ENCODE data around the gene TSPEAR.

The TSPEAR gene

GRCh38 chr21:44537930-44538911, 173.2 kb downstream of the TSPEAR start:
- no peaks in the 10 kb centered on the region for H3K36me3 ChIP-seq (ENCODE audit: control insufficient read depth in 1 of 2, insufficient read depth in 2 of 2, low read length in 2 of 2)
- no peaks in the 10 kb centered on the region for H3K4me1 ChIP-seq (ENCODE audit: control insufficient read depth in 1 of 2, insufficient read depth in 2 of 2, low read length in 2 of 2)
- no peak overlapping the region for H3K4me3 ChIP-seq (ENCODE audit: low read depth in 1 of 2, low read length in 2 of 2)
- peaks cover 0 to 10% of the 10 kb centered on the region in 2 donors for H3K9me3 ChIP-seq (ENCODE audit: control insufficient read depth in 1 of 2, low read length in 2 of 2)
- no peaks in the 10 kb centered on the region for H3K27me3 ChIP-seq (ENCODE audit: control insufficient read depth in 1 of 2, insufficient read depth in 2 of 2, low read length in 2 of 2)
- no peak overlapping the region for H3K9ac ChIP-seq (ENCODE audit: low read depth in 1 of 2, low read length in 2 of 2)
- no peak overlapping the region for H3K27ac ChIP-seq (ENCODE audit: low read depth, low read length)

GRCh38 chr21:44535963-44536362, 175.4 kb downstream of the TSPEAR start:
- H3K9ac ChIP-seq (ENCODE audit: low read depth in 1 of 2, low read length in 2 of 2): no peak overlapping the region
- H3K9me3 ChIP-seq (ENCODE audit: control insufficient read depth in 1 of 2, low read length in 2 of 2): no peaks in the 10 kb centered on the region
- H3K4me1 ChIP-seq (ENCODE audit: control insufficient read depth in 1 of 2, insufficient read depth in 2 of 2, low read length in 2 of 2): no peaks in the 10 kb centered on the region
- H3K4me3 ChIP-seq (ENCODE audit: low read depth in 1 of 2, low read length in 2 of 2): no peak overlapping the region
- H3K36me3 ChIP-seq (ENCODE audit: control insufficient read depth in 1 of 2, insufficient read depth in 2 of 2, low read length in 2 of 2): no peaks in the 10 kb centered on the region
- no peaks in the 10 kb centered on the region for H3K27me3 ChIP-seq (ENCODE audit: control insufficient read depth in 1 of 2, insufficient read depth in 2 of 2, low read length in 2 of 2)
- no peak overlapping the region for H3K27ac ChIP-seq (ENCODE audit: low read depth, low read length)

GRCh38 chr21:44534688-44535087, 176.7 kb downstream of the TSPEAR start:
- Histone ChIP-seq H3K4me3 (ENCODE audit: low read depth in 1 of 2, low read length in 2 of 2) (no peak overlapping the region), H3K27ac (ENCODE audit: low read depth, low read length) (no peak overlapping the region), H3K36me3 (ENCODE audit: control insufficient read depth in 1 of 2, insufficient read depth in 2 of 2, low read length in 2 of 2) (no peaks in the 10 kb centered on the region), H3K9ac (ENCODE audit: low read depth in 1 of 2, low read length in 2 of 2) (no peak overlapping the region), H3K9me3 (ENCODE audit: control insufficient read depth in 1 of 2, low read length in 2 of 2) (no peaks in the 10 kb centered on the region), H3K27me3 (ENCODE audit: control insufficient read depth in 1 of 2, insufficient read depth in 2 of 2, low read length in 2 of 2) (peaks cover 0 to 6% of the 10 kb centered on the region in 2 donors), H3K4me1 (ENCODE audit: control insufficient read depth in 1 of 2, insufficient read depth in 2 of 2, low read length in 2 of 2) (no peaks in the 10 kb centered on the region)

GRCh38 chr21:44533891-44534627, 177.3 kb downstream of the TSPEAR start:
- H3K27ac ChIP-seq (ENCODE audit: low read depth, low read length): no peak overlapping the region
- peaks cover 0 to 6% of the 10 kb centered on the region in 2 donors for H3K27me3 ChIP-seq (ENCODE audit: control insufficient read depth in 1 of 2, insufficient read depth in 2 of 2, low read length in 2 of 2)
- H3K9ac ChIP-seq (ENCODE audit: low read depth in 1 of 2, low read length in 2 of 2): no peak overlapping the region
- no peak overlapping the region for H3K4me3 ChIP-seq (ENCODE audit: low read depth in 1 of 2, low read length in 2 of 2)
- no peaks in the 10 kb centered on the region for H3K36me3 ChIP-seq (ENCODE audit: control insufficient read depth in 1 of 2, insufficient read depth in 2 of 2, low read length in 2 of 2)
- H3K9me3 ChIP-seq (ENCODE audit: control insufficient read depth in 1 of 2, low read length in 2 of 2): no peaks in the 10 kb centered on the region
- H3K4me1 ChIP-seq (ENCODE audit: control insufficient read depth in 1 of 2, insufficient read depth in 2 of 2, low read length in 2 of 2): no peaks in the 10 kb centered on the region

- no peaks in the 10 kb centered on the region for H3K4me1 ChIP-seq (ENCODE audit: control insufficient read depth in 1 of 2, insufficient read depth in 2 of 2, low read length in 2 of 2)
- H3K9me3 ChIP-seq (ENCODE audit: control insufficient read depth in 1 of 2, low read length in 2 of 2): no peaks in the 10 kb centered on the region
- H3K36me3 ChIP-seq (ENCODE audit: control insufficient read depth in 1 of 2, insufficient read depth in 2 of 2, low read length in 2 of 2): no peaks in the 10 kb centered on the region
- peaks cover 0 to 6% of the 10 kb centered on the region in 2 donors for H3K27me3 ChIP-seq (ENCODE audit: control insufficient read depth in 1 of 2, insufficient read depth in 2 of 2, low read length in 2 of 2)
- no peak overlapping the region for H3K9ac ChIP-seq (ENCODE audit: low read depth in 1 of 2, low read length in 2 of 2)
- no peak overlapping the region for H3K4me3 ChIP-seq (ENCODE audit: low read depth in 1 of 2, low read length in 2 of 2)
- H3K27ac ChIP-seq (ENCODE audit: low read depth, low read length): no peak overlapping the region
These were observed 178.1 kb downstream of the TSPEAR start for GRCh38 chr21:44533121-44533890.

GRCh38 chr21:44532712-44533111, 178.7 kb downstream of the TSPEAR start:
- H3K9ac ChIP-seq (ENCODE audit: low read depth in 1 of 2, low read length in 2 of 2): no peak overlapping the region
- peaks cover 0 to 6% of the 10 kb centered on the region in 2 donors for H3K27me3 ChIP-seq (ENCODE audit: control insufficient read depth in 1 of 2, insufficient read depth in 2 of 2, low read length in 2 of 2)
- no peaks in the 10 kb centered on the region for H3K36me3 ChIP-seq (ENCODE audit: control insufficient read depth in 1 of 2, insufficient read depth in 2 of 2, low read length in 2 of 2)
- no peak overlapping the region for H3K4me3 ChIP-seq (ENCODE audit: low read depth in 1 of 2, low read length in 2 of 2)
- no peak overlapping the region for H3K27ac ChIP-seq (ENCODE audit: low read depth, low read length)
- H3K4me1 ChIP-seq (ENCODE audit: control insufficient read depth in 1 of 2, insufficient read depth in 2 of 2, low read length in 2 of 2): no peaks in the 10 kb centered on the region
- no peaks in the 10 kb centered on the region for H3K9me3 ChIP-seq (ENCODE audit: control insufficient read depth in 1 of 2, low read length in 2 of 2)

GRCh38 chr21:44531606-44532564, 179.5 kb downstream of the TSPEAR start:
- H3K27me3 ChIP-seq (ENCODE audit: control insufficient read depth in 1 of 2, insufficient read depth in 2 of 2, low read length in 2 of 2): peaks cover 0 to 6% of the 10 kb centered on the region in 2 donors
- H3K9me3 ChIP-seq (ENCODE audit: control insufficient read depth in 1 of 2, low read length in 2 of 2): no peaks in the 10 kb centered on the region
- no peak overlapping the region for H3K27ac ChIP-seq (ENCODE audit: low read depth, low read length)
- H3K36me3 ChIP-seq (ENCODE audit: control insufficient read depth in 1 of 2, insufficient read depth in 2 of 2, low read length in 2 of 2): no peaks in the 10 kb centered on the region
- no peaks in the 10 kb centered on the region for H3K4me1 ChIP-seq (ENCODE audit: control insufficient read depth in 1 of 2, insufficient read depth in 2 of 2, low read length in 2 of 2)
- H3K4me3 ChIP-seq (ENCODE audit: low read depth in 1 of 2, low read length in 2 of 2): no peak overlapping the region
- H3K9ac ChIP-seq (ENCODE audit: low read depth in 1 of 2, low read length in 2 of 2): no peak overlapping the region

GRCh38 chr21:44530903-44531605, 180.3 kb downstream of the TSPEAR start:
- H3K9me3 ChIP-seq (ENCODE audit: control insufficient read depth in 1 of 2, low read length in 2 of 2): no peaks in the 10 kb centered on the region
- H3K36me3 ChIP-seq (ENCODE audit: control insufficient read depth in 1 of 2, insufficient read depth in 2 of 2, low read length in 2 of 2): no peaks in the 10 kb centered on the region
- peaks cover 0 to 6% of the 10 kb centered on the region in 2 donors for H3K27me3 ChIP-seq (ENCODE audit: control insufficient read depth in 1 of 2, insufficient read depth in 2 of 2, low read length in 2 of 2)
- no peak overlapping the region for H3K27ac ChIP-seq (ENCODE audit: low read depth, low read length)
- no peaks in the 10 kb centered on the region for H3K4me1 ChIP-seq (ENCODE audit: control insufficient read depth in 1 of 2, insufficient read depth in 2 of 2, low read length in 2 of 2)
- no peak overlapping the region for H3K9ac ChIP-seq (ENCODE audit: low read depth in 1 of 2, low read length in 2 of 2)
- H3K4me3 ChIP-seq (ENCODE audit: low read depth in 1 of 2, low read length in 2 of 2): no peak overlapping the region
